ENCODE data around the gene IRF7. TPM values are rescaled to one million over a fixed set of nuclear protein-coding genes. Genes with fewer than 3 reads are reported as not detected.

Gene IRF7
- total RNA-seq, 1 experiment from 2014 or later = 15.2 TPM

GRCh38 chr11:645536-645935 lies 29.8 kb upstream of the IRF7 start:
- POLR2A ChIA-PET = no interaction called here
- BruUV-seq (replicated peaks) = no TSS peak
- Histone ChIP-seq H3K4me3 (replicated peaks in 1 of 2; ENCODE audit: low read depth in 1 of 2, low read length in 2 of 2) (no peak overlapping the region), H3K9ac (ENCODE audit: low read length) (no peak overlapping the region), H3K9me3 (ENCODE audit: control insufficient read depth in 1 of 2, insufficient read depth in 1 of 2, low read depth in 1 of 2, low read length in 2 of 2) (no peaks in the 10 kb centered on the region), H3K27me3 (ENCODE audit: insufficient read depth, low read length) (no peaks in the 10 kb centered on the region), H3K79me2 (ENCODE audit: insufficient read depth, low read length) (no peaks in the 10 kb centered on the region), H3K9me2 (ENCODE audit: insufficient read depth) (no peaks in the 10 kb centered on the region), H3K4me1 (ENCODE audit: control insufficient read depth in 1 of 2, insufficient read depth in 2 of 2, low read length in 2 of 2) (no peaks in the 10 kb centered on the region), H3K36me3 (ENCODE audit: control insufficient read depth in 1 of 2, insufficient read depth in 2 of 2, low read length in 2 of 2) (no peaks in the 10 kb centered on the region; a peak in 1 of 4 replicates), H3K4me2 (ENCODE audit: low read length) (no peak overlapping the region), H2AFZ (ENCODE audit: low read depth, low read length, poor library complexity, severe bottlenecking) (no peak overlapping the region), H3K27ac (ENCODE audit: low read depth, low read length) (no peak overlapping the region), H4K20me1 (ENCODE audit: insufficient read depth) (no peaks in the 10 kb centered on the region)
- no peak for TF ChIP-seq EZH2phosphoT487 (IDR thresholded peaks at IDR 0.05; ENCODE audit: borderline replicate concordance)
- no peak for TF ChIP-seq ZNF274 (IDR thresholded peaks at IDR 0.05; ENCODE audit: low read depth, low read length)
- TF ChIP-seq JUND (IDR thresholded peaks at IDR 0.05) = no peak
- TF ChIP-seq SRF (IDR thresholded peaks at IDR 0.05; ENCODE audit: low read depth) = no peak
- TF ChIP-seq ZBTB33 (IDR thresholded peaks at IDR 0.05; ENCODE audit: extremely low read depth, insufficient replicate concordance, low read length) = no peak
- no peak for TF ChIP-seq RAD21 (IDR thresholded peaks at IDR 0.05; ENCODE audit: low read depth)
- TF ChIP-seq MAX (IDR thresholded peaks at IDR 0.05) = no peak
- TF ChIP-seq REST (IDR thresholded peaks at IDR 0.05; ENCODE audit: low read depth) = no peak
- no peak for TF ChIP-seq EZH2 (IDR thresholded peaks at IDR 0.05)
- no peak for TF ChIP-seq CTCF (IDR thresholded peaks at IDR 0.05 in 2 of 3, conservative IDR thresholded peaks at IDR 0.05 in 1 of 3; ENCODE audit: borderline replicate concordance in 1 of 3, insufficient read depth in 1 of 3, low read depth in 2 of 3, low read length in 2 of 3)
- TF ChIP-seq ELF1 (IDR thresholded peaks at IDR 0.05; ENCODE audit: borderline replicate concordance, low read depth) = no peak
- no peak for TF ChIP-seq SP1 (IDR thresholded peaks at IDR 0.05; ENCODE audit: low read depth)
- TF ChIP-seq YY1 (IDR thresholded peaks at IDR 0.05; ENCODE audit: extremely low read depth, insufficient replicate concordance, low read depth, low read length) = no peak
- TF ChIP-seq CBX3 (IDR thresholded peaks at IDR 0.05; ENCODE audit: low read depth) = no peak
- no peak for TF ChIP-seq ZFX (IDR thresholded peaks at IDR 0.05)
- TF ChIP-seq CEBPB (IDR thresholded peaks at IDR 0.05; ENCODE audit: low read depth) = no peak
- no peak for TF ChIP-seq SIN3A (IDR thresholded peaks at IDR 0.05; ENCODE audit: low read depth)
- TF ChIP-seq POLR2AphosphoS5 (IDR thresholded peaks at IDR 0.05; ENCODE audit: low read depth, low read length) = no peak
- no peak for TF ChIP-seq POLR2A (IDR thresholded peaks at IDR 0.05; ENCODE audit: borderline replicate concordance, extremely low read depth, insufficient read depth, insufficient read length)
- RAD21 ChIA-PET (ENCODE audit: low non-redundant PET in 1 of 2, low total read pairs in 2 of 2, uncharacterized antibody in 2 of 2, unreplicated experiment in 2 of 2) = no interaction called here
- intact Hi-C loops (cut with micrococcal nuclease) = no loop called here
- DNase-seq (ENCODE audit: low read depth, low spot score) (no peak), ATAC-seq (no peak)
- CTCF ChIA-PET = no interaction called here
